RWPE2 (cell line): ENCODE measurements around the gene SLC9A4.

ENCODE experiments used
- ATAC-seq: fragments of 200-7000 bp; cut with Tn5 transposase; 3 replicates; pipeline ENCODE4 v1.9.1; 2021; ENCODE audit warnings: low read depth
- DNase-seq: peaks from one replicate; pipeline ENCODE4 v3.0.0-alpha.2; 2020; ENCODE audit warnings: low spot score
- H3K27ac ChIP-seq: fragments of 450-650 bp; 2 replicates; pipeline ENCODE4 v1.5.1; 2017; ENCODE audit warnings: mild to moderate bottlenecking; ENCODE audit not compliant: poor library complexity, severe bottlenecking
- H3K27me3 ChIP-seq: fragments of 250-450 bp; sonication (Bioruptor Pico); 2 replicates; pipeline ENCODE4 v1.5.1; 2021; ENCODE audit warnings: mild to moderate bottlenecking, moderate library complexity; ENCODE audit not compliant: insufficient read depth, poor library complexity, severe bottlenecking
- H3K36me3 ChIP-seq: fragments of 250-450 bp; sonication (Bioruptor Pico); 2 replicates; pipeline ENCODE4 v1.5.1; 2020; ENCODE audit warnings: low read depth, mild to moderate bottlenecking, moderate library complexity
- H3K4me1 ChIP-seq: fragments of 250-450 bp; sonication (Bioruptor Pico); 2 replicates; pipeline ENCODE4 v1.5.1; 2021; ENCODE audit warnings: mild to moderate bottlenecking, moderate library complexity; ENCODE audit not compliant: insufficient read depth, poor library complexity, severe bottlenecking
- H3K4me3 ChIP-seq: fragments of 250-450 bp; sonication (Bioruptor Pico); 2 replicates; pipeline ENCODE4 v1.5.1; 2021; ENCODE audit warnings: mild to moderate bottlenecking, moderate library complexity; ENCODE audit not compliant: severe bottlenecking
- H3K9me3 ChIP-seq: fragments of 250-450 bp; sonication (Bioruptor Pico); 2 replicates; pipeline ENCODE4 v1.5.1; 2021; ENCODE audit warnings: mild to moderate bottlenecking, moderate library complexity; ENCODE audit not compliant: severe bottlenecking
- TF ChIP-seq, protein P1 (sequence below): fragments of 450-650 bp; IDR thresholded peaks from one replicate; pipeline ENCODE4 v1.5.1; 2017; ENCODE audit warnings: mild to moderate bottlenecking, moderate library complexity; ENCODE audit not compliant: poor library complexity, severe bottlenecking

The SLC9A4 gene

DNA sequence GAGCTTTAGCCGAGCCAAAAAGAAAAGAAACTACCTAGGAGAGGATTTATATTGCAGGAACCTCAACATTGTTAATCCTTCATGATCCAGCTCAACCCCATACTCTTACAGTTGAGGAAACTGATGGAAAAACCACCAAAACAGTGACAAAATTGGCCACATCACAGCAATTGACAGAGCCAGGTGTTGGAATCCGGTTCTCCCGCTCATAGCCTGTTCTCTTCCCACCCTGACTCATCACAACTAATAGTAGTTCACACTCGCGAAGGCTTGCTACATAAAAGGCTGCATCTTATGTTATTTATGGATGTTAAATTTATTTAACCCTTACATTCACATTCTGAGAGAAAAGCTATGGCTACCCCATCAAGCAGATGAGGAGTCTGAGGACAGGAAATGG, 33.7 kb downstream of the SLC9A4 start:
- no peaks in the 10 kb centered on the region for H3K9me3 ChIP-seq
- H3K27ac ChIP-seq, result no peak overlapping the region
- no peaks in the 10 kb centered on the region for H3K36me3 ChIP-seq
- peaks cover 8% of the 10 kb centered on the region for H3K4me1 ChIP-seq
- ATAC-seq (no peak), DNase-seq (no peak)
- H3K4me3 ChIP-seq, result no peak overlapping the region
- H3K27me3 ChIP-seq, result no peaks in the 10 kb centered on the region
- TF ChIP-seq, protein P1, sequence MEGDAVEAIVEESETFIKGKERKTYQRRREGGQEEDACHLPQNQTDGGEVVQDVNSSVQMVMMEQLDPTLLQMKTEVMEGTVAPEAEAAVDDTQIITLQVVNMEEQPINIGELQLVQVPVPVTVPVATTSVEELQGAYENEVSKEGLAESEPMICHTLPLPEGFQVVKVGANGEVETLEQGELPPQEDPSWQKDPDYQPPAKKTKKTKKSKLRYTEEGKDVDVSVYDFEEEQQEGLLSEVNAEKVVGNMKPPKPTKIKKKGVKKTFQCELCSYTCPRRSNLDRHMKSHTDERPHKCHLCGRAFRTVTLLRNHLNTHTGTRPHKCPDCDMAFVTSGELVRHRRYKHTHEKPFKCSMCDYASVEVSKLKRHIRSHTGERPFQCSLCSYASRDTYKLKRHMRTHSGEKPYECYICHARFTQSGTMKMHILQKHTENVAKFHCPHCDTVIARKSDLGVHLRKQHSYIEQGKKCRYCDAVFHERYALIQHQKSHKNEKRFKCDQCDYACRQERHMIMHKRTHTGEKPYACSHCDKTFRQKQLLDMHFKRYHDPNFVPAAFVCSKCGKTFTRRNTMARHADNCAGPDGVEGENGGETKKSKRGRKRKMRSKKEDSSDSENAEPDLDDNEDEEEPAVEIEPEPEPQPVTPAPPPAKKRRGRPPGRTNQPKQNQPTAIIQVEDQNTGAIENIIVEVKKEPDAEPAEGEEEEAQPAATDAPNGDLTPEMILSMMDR, result no peak

DNA sequence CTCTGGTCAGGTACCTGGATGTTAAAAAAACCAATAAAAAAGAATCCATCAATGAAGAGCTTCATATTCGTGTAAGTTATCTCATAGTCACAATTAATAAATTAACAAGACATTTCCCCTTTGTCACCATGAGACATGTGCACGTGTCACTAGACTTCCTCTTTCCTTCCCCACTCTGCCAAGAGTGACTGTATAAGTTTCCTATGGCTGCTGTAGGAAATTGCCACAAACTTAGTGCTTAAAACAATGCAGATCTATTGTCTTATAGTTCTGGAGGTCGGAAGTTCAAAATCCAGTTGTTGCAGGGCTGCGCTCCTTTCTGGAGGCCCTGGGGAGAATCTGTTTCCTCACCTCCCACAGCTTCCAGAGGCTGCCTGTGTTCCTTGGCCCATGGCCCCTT, 35.8 kb downstream of the SLC9A4 start:
- TF ChIP-seq, protein P1, result no peak
- Histone ChIP-seq H3K36me3 (no peaks in the 10 kb centered on the region), H3K4me3 (no peak overlapping the region), H3K4me1 (peaks cover 13% of the 10 kb centered on the region), H3K27ac (no peak overlapping the region), H3K27me3 (no peaks in the 10 kb centered on the region), H3K9me3 (no peaks in the 10 kb centered on the region)
- ATAC-seq (no peak), DNase-seq (no peak)

DNA sequence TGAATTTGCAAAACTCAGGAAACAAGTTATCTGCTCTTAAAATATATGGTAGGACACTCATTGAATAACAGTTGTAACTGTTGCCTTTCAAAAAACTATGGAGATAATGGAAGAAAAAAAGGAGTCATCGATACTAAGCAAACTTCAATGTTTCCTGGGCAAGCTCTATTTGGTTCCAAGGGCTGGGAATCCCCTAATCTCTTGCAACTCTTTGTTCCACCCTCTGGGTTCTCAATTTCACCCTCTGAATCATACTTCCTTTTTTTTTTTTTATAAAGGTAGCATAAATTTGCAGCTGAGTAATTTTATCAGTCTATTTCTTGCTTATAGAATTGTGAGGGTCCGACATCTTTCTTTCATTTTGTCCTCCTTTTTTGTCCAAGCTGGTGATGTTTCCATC, 36.7 kb downstream of the SLC9A4 start:
- TF ChIP-seq, protein P1, result no peak
- Histone ChIP-seq H3K27me3 (no peaks in the 10 kb centered on the region), H3K4me1 (peaks cover 21% of the 10 kb centered on the region), H3K4me3 (no peak overlapping the region), H3K36me3 (no peaks in the 10 kb centered on the region), H3K9me3 (no peaks in the 10 kb centered on the region), H3K27ac (no peak overlapping the region)
- DNase-seq (no peak), ATAC-seq (0 out of 3 replicates have a peak, but pooled peaks have one; percentile 21)

DNA sequence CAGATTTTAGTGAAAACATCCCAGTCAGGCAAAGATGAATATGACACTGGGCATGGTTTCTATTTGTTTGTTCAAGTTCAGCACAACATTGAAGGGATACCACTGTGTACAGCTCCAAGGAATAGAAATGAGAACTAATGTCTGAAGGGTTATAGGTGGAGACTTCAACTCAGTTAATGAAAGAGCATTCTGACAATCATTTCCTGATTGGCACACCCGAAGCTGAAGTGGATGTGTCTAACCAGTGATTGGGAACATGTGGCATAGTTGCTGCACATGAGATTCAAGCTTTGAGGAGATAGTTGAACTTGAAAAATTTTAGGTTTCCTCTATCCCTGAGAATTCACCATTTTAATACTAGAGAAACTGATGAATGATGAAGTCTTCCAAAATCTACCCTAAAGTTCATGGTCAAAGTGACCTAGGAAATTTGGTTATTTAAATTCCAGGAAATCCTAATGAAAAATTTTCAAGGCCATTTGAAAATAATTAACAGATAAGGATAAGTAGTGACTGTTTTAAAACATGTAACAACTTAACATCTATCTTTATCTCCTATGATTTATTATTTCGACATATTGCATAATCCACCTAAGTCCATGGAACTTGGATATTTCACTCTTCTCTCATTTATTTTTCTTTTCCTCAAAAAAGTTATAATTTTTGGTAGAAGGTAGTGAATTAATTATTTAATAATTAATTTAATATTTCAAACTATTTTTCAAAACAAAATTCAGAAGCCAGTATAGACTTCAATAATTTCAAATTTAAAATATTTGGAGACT, 38.0 kb downstream of the SLC9A4 start:
- TF ChIP-seq, protein P1, result no peak
- H3K36me3 ChIP-seq, result no peaks in the 10 kb centered on the region
- H3K4me3 ChIP-seq, result no peak overlapping the region
- no peak for ATAC-seq
- no peak overlapping the region for H3K27ac ChIP-seq
- no peaks in the 10 kb centered on the region for H3K27me3 ChIP-seq
- H3K4me1 ChIP-seq, result peaks cover 21% of the 10 kb centered on the region
- DNase-seq, result no peak
- no peaks in the 10 kb centered on the region for H3K9me3 ChIP-seq

DNA sequence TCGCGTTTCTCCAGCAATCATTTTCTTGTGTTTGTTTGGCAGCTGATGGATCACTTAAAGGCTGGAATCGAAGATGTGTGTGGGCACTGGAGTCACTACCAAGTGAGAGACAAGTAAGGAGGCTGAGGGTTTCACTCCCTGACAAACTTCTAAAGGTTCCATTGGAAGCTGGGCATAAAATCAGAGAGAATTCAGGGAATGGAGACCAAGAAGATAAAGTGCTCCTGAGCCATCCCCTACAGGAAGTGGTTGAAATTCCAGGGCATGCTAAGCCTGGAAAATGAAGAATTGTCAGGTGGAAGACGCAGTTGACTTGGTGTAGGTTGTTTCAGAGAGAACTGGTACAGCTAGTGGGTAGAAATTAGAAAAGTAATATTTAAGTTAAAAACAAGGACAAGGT, 39.1 kb downstream of the SLC9A4 start:
- TF ChIP-seq, protein P1, result no peak
- Histone ChIP-seq H3K27me3 (no peaks in the 10 kb centered on the region), H3K4me3 (no peak overlapping the region), H3K36me3 (no peaks in the 10 kb centered on the region), H3K4me1 (peaks cover 21% of the 10 kb centered on the region), H3K27ac (no peak overlapping the region), H3K9me3 (no peaks in the 10 kb centered on the region)
- ATAC-seq (no peak), DNase-seq (no peak)
